ENCODE data around the gene MT2A.

Gene MT2A

DNA sequence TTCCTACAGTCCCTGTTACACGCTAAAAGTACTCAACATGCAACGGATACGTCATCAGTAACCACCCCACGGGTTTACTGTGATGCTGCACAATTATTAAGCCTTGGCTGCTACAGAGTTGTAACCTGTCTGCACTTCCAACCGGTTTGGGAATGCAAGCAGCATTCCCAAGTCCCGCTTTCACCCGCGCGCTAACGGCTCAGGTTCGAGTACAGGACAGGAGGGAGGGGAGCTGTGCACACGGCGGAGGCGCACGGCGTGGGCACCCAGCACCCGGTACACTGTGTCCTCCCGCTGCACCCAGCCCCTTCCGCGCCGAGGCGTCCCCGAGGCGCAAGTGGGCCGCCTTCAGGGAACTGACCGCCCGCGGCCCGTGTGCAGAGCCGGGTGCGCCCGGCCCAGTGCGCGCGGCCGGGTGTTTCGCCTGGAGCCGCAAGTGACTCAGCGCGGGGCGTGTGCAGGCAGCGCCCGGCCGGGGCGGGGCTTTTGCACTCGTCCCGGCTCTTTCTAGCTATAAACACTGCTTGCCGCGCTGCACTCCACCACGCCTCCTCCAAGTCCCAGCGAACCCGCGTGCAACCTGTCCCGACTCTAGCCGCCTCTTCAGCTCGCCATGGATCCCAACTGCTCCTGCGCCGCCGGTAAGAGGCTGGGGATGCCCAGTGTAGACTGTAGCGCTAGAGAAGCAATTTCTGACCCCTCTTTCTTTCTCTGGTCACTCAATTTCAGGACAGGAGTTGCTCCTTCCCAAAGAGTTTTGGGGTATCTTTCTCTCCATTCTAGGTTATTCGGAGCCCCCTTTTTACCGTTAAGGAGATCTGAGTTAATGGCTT lies at the start of gene MT2A:
Gene MT2A (plus strand): TSS at position 542 of the 833 bp plus-strand sequence. CDS start 72 bp downstream, at position 614.
- Histone ChIP-seq H3K4me3 (ENCODE audit: low read length) (peak within 1 kb of the TSS; percentile 89), H3K4me1 (ENCODE audit: low read length) (peaks cover 27% of the 10 kb centered on the region), H3K36me3 (replicated peaks; ENCODE audit: low read depth, low read length) (no peaks in the 10 kb centered on the region), H3K27me3 (ENCODE audit: low read depth, low read length) (no peaks in the 10 kb centered on the region), H3K27ac (ENCODE audit: low read length) (peak within 1 kb of the TSS; percentile 40; the same call in 1 of the 2 replicates), H3K4me2 (ENCODE audit: low read length) (peak within 1 kb of the TSS; percentile 100), H2AFZ (ENCODE audit: low read depth, low read length) (peak within 1 kb of the TSS; percentile 98), H3K9ac (ENCODE audit: low read length) (peak within 1 kb of the TSS; percentile 79), H3K79me2 (ENCODE audit: low read length) (no peaks in the 10 kb centered on the region), H4K20me1 (ENCODE audit: insufficient read depth, low read length) (no peaks in the 10 kb centered on the region), H3K9me3 (ENCODE audit: insufficient read depth, low read length) (no peaks in the 10 kb centered on the region)
- TF ChIP-seq, protein P1, sequence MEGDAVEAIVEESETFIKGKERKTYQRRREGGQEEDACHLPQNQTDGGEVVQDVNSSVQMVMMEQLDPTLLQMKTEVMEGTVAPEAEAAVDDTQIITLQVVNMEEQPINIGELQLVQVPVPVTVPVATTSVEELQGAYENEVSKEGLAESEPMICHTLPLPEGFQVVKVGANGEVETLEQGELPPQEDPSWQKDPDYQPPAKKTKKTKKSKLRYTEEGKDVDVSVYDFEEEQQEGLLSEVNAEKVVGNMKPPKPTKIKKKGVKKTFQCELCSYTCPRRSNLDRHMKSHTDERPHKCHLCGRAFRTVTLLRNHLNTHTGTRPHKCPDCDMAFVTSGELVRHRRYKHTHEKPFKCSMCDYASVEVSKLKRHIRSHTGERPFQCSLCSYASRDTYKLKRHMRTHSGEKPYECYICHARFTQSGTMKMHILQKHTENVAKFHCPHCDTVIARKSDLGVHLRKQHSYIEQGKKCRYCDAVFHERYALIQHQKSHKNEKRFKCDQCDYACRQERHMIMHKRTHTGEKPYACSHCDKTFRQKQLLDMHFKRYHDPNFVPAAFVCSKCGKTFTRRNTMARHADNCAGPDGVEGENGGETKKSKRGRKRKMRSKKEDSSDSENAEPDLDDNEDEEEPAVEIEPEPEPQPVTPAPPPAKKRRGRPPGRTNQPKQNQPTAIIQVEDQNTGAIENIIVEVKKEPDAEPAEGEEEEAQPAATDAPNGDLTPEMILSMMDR (IDR thresholded peaks at IDR 0.05; ENCODE audit: low read depth, low read length) = no peak
- no peak for TF ChIP-seq EZH2phosphoT487 (IDR thresholded peaks at IDR 0.05; ENCODE audit: low read depth)

DNA sequence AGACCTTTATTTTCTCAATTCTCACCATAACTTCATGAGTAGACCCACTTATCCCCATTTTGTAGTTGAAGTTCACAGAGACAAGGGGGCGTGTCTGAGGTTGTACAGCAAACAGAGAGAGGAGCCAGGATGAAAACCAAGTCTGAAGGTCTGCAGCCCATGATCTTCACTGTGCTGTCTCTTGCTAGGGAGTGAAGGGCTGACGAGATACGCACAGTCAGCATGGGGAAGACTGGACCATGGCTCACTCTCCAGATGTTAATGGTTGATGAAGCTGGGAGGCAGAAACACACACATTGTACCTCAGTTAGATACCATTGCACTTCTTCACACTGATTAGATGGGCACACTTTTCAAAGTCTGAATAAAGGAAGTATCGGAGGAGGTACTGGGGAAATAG lies 49.3 kb upstream of the MT2A start:
- Histone ChIP-seq H3K27ac (ENCODE audit: low read length) (no peak overlapping the region), H3K79me2 (ENCODE audit: low read length) (no peaks in the 10 kb centered on the region), H3K4me1 (ENCODE audit: low read length) (no peaks in the 10 kb centered on the region), H3K4me3 (ENCODE audit: low read length) (no peak overlapping the region), H3K9ac (ENCODE audit: low read length) (no peak overlapping the region), H3K27me3 (ENCODE audit: low read depth, low read length) (peaks cover 14% of the 10 kb centered on the region), H4K20me1 (ENCODE audit: insufficient read depth, low read length) (no peaks in the 10 kb centered on the region), H3K9me3 (ENCODE audit: insufficient read depth, low read length) (no peaks in the 10 kb centered on the region), H3K36me3 (replicated peaks; ENCODE audit: low read depth, low read length) (no peaks in the 10 kb centered on the region), H2AFZ (ENCODE audit: low read depth, low read length) (no peak overlapping the region), H3K4me2 (ENCODE audit: low read length) (no peak overlapping the region)
- no peak for TF ChIP-seq EZH2phosphoT487 (IDR thresholded peaks at IDR 0.05; ENCODE audit: low read depth)
- TF ChIP-seq, protein P1 (IDR thresholded peaks at IDR 0.05; ENCODE audit: low read depth, low read length) = no peak

DNA sequence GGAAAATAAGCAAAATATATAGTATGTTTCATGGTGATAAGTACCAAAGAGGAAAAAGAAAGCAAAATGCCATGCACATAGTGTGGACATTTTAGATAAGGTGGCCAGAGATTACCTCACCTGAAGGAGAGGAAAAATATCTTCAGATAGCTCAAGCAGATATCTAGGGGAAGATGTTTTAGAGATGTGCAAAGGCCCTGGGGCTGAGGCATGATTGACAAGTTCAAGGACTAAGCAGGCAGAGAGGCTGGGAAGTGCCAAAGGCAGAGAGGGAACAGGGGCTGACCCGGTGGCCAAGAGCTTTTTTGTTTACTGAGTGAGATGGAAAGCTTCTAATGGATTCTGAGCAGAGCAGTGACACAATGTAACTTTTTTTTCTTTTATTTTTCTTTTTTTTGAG lies 47.9 kb upstream of the MT2A start:
- H3K9ac ChIP-seq (ENCODE audit: low read length) = no peak overlapping the region
- no peak overlapping the region for H3K4me3 ChIP-seq (ENCODE audit: low read length)
- no peak overlapping the region for H3K4me2 ChIP-seq (ENCODE audit: low read length)
- no peaks in the 10 kb centered on the region for H3K9me3 ChIP-seq (ENCODE audit: insufficient read depth, low read length)
- H3K79me2 ChIP-seq (ENCODE audit: low read length) = no peaks in the 10 kb centered on the region
- no peaks in the 10 kb centered on the region for H3K36me3 ChIP-seq (replicated peaks; ENCODE audit: low read depth, low read length)
- H3K4me1 ChIP-seq (ENCODE audit: low read length) = no peaks in the 10 kb centered on the region
- peaks cover 5% of the 10 kb centered on the region; the same call in 1 of the 2 replicates for H3K27me3 ChIP-seq (ENCODE audit: low read depth, low read length)
- TF ChIP-seq EZH2phosphoT487 (IDR thresholded peaks at IDR 0.05; ENCODE audit: low read depth) = no peak
- TF ChIP-seq, protein P1 (IDR thresholded peaks at IDR 0.05; ENCODE audit: low read depth, low read length) = no peak
- no peak overlapping the region for H3K27ac ChIP-seq (ENCODE audit: low read length)
- H2AFZ ChIP-seq (ENCODE audit: low read depth, low read length) = no peak overlapping the region
- H4K20me1 ChIP-seq (ENCODE audit: insufficient read depth, low read length) = no peaks in the 10 kb centered on the region

DNA sequence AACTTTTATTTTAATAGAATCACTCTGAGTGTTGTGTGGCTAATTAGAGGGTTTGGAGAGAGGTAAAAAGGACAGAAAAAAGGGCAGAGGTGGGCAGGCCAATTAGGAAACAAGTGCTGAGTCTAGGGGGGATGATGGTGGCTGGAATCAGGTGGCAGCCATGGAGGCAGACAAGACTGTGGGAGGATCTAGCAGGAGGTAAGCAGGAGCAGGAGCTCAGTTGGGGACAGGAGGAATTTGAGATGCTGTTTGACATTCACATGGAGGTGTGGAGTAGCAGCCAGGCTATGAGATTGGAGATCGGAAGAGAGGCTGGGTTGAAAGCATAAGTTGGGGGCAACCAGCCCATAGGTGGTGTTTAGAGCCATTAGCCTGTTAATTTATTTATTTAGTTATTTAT lies 47.3 kb upstream of the MT2A start:
- TF ChIP-seq, protein P1 (IDR thresholded peaks at IDR 0.05; ENCODE audit: low read depth, low read length) = no peak
- no peak for TF ChIP-seq EZH2phosphoT487 (IDR thresholded peaks at IDR 0.05; ENCODE audit: low read depth)
- Histone ChIP-seq H3K4me3 (ENCODE audit: low read length) (no peak overlapping the region), H3K4me1 (ENCODE audit: low read length) (no peaks in the 10 kb centered on the region), H4K20me1 (ENCODE audit: insufficient read depth, low read length) (no peaks in the 10 kb centered on the region), H2AFZ (ENCODE audit: low read depth, low read length) (no peak overlapping the region), H3K9me3 (ENCODE audit: insufficient read depth, low read length) (no peaks in the 10 kb centered on the region), H3K36me3 (replicated peaks; ENCODE audit: low read depth, low read length) (no peaks in the 10 kb centered on the region), H3K27ac (ENCODE audit: low read length) (no peak overlapping the region), H3K79me2 (ENCODE audit: low read length) (no peaks in the 10 kb centered on the region), H3K27me3 (ENCODE audit: low read depth, low read length) (peaks cover 7% of the 10 kb centered on the region), H3K9ac (ENCODE audit: low read length) (no peak overlapping the region), H3K4me2 (ENCODE audit: low read length) (no peak overlapping the region)
